ENCODE measurements around the gene MRPL54. TPM values are rescaled to one million over a fixed set of nuclear protein-coding genes. Genes with fewer than 3 reads are reported as not detected.
A peak's percentile ranks its signal among the peaks of the same experiment; 100 is the strongest.

The MRPL54 gene
- total RNA-seq, 3 donors from 2014 or later (not counting 1 experiment from before 2014, with no cell fraction given) = 54.1 to 60.5 (median 55.5) TPM

- peak overlapping the region; percentile 65 for H3K4me3 Mint-ChIP-seq
- 95% methylated on average over 10 of the region's 10 CpGs for whole genome bisulfite sequencing (ENCODE audit: insufficient coverage)
- TF ChIP-seq, protein P1, sequence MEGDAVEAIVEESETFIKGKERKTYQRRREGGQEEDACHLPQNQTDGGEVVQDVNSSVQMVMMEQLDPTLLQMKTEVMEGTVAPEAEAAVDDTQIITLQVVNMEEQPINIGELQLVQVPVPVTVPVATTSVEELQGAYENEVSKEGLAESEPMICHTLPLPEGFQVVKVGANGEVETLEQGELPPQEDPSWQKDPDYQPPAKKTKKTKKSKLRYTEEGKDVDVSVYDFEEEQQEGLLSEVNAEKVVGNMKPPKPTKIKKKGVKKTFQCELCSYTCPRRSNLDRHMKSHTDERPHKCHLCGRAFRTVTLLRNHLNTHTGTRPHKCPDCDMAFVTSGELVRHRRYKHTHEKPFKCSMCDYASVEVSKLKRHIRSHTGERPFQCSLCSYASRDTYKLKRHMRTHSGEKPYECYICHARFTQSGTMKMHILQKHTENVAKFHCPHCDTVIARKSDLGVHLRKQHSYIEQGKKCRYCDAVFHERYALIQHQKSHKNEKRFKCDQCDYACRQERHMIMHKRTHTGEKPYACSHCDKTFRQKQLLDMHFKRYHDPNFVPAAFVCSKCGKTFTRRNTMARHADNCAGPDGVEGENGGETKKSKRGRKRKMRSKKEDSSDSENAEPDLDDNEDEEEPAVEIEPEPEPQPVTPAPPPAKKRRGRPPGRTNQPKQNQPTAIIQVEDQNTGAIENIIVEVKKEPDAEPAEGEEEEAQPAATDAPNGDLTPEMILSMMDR (IDR thresholded peaks at IDR 0.05) = no peak
- DNase-seq (no peak), ATAC-seq (no peak)
- Histone ChIP-seq H3K27me3 (ENCODE audit: control insufficient read depth, insufficient read depth, low read length) (no peaks in the 10 kb centered on the region), H3K27ac (ENCODE audit: low read length) (no peak overlapping the region), H3K4me1 (ENCODE audit: control insufficient read depth, insufficient read depth, low read length) (peaks cover 96% of the 10 kb centered on the region), H3K36me3 (ENCODE audit: control insufficient read depth, insufficient read depth, low read length) (no peaks in the 10 kb centered on the region), H3K9me3 (ENCODE audit: control insufficient read depth, insufficient read depth, low read length) (no peaks in the 10 kb centered on the region), H3K4me3 (ENCODE audit: low read length) (no peak overlapping the region)
- intact Hi-C loops (cut with micrococcal nuclease) = no loop called here
- no peaks in the 10 kb centered on the region for H3K27me3 Mint-ChIP-seq (ENCODE audit: low read depth in 2 of 2)
- peaks cover 36 to 74% of the 10 kb centered on the region in 2 donors for H3K4me1 Mint-ChIP-seq
- no peaks in the 10 kb centered on the region for H3K9me3 Mint-ChIP-seq
- H3K27ac Mint-ChIP-seq = peak overlapping the region; percentile 44 to 68
- H3K36me3 Mint-ChIP-seq = no peaks in the 10 kb centered on the region
Measured at GRCh38 chr19:3803986-3804385, 41.5 kb downstream of the MRPL54 start.

DNA sequence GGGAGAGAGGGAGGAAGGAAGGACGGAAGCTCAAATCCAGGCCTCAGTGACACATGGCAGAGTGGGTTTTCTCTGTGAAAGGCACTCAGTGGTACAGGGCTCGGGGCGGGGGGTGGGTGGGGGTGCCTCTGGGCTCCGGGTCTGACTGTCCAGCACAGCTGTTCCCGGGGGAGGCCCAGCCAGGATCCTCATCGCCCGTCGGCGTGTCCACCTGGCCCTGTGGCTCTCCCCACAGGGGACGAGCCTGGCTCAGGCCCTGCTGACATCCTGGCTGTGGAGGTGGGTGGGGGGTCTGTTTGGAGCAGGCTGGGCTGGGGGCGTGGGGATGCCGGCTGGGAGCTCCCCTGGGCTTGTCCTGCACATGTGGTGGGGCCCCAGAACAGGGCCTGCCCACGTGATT lies 41.9 kb downstream of the MRPL54 start:
- no peaks in the 10 kb centered on the region for H3K9me3 ChIP-seq (ENCODE audit: control insufficient read depth, insufficient read depth, low read length)
- no peak overlapping the region for H3K4me3 ChIP-seq (ENCODE audit: low read length)
- Mint-ChIP-seq H3K4me3 (no peak overlapping the region), H3K27ac (peak overlapping the region; percentile 44 to 68), H3K4me1 (peaks cover 32 to 73% of the 10 kb centered on the region in 2 donors), H3K9me3 (no peaks in the 10 kb centered on the region), H3K27me3 (ENCODE audit: low read depth in 2 of 2) (no peaks in the 10 kb centered on the region), H3K36me3 (no peaks in the 10 kb centered on the region)
- no peaks in the 10 kb centered on the region for H3K36me3 ChIP-seq (ENCODE audit: control insufficient read depth, insufficient read depth, low read length)
- DNase-seq (no peak), ATAC-seq (no peak)
- peaks cover 96% of the 10 kb centered on the region for H3K4me1 ChIP-seq (ENCODE audit: control insufficient read depth, insufficient read depth, low read length)
- H3K27ac ChIP-seq (ENCODE audit: low read length) = peak overlapping the region; percentile 27
- TF ChIP-seq, protein P1 (IDR thresholded peaks at IDR 0.05) = no peak
- 95% methylated on average over 13 of the region's 13 CpGs for WGBS (ENCODE audit: insufficient coverage)
- intact Hi-C loops (cut with micrococcal nuclease) = no loop called here
- H3K27me3 ChIP-seq (ENCODE audit: control insufficient read depth, insufficient read depth, low read length) = no peaks in the 10 kb centered on the region

DNA sequence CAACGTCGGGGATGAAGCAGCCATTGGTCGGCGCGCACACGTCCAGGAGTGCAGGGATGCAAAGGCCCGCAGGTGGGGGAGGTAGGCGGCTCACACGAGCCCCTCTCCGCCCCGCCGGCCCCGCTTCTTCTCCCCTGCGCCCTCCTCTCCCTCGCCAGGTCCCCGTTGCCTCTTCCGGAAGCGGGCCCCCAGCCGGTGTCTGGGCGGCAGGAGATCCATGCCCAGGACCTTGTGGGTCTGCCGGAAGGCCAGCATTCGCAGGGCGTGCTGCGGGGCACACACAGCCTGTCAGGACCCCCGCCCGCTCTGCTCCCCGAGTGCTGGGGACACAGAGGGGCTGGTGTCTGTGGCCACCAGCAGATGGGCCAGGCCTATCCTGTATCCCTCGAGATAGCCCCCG lies 43.4 kb downstream of the MRPL54 start:
- intact Hi-C loops (cut with micrococcal nuclease) = no loop called here
- H3K36me3 Mint-ChIP-seq = no peaks in the 10 kb centered on the region
- H3K9me3 Mint-ChIP-seq = no peaks in the 10 kb centered on the region
- Histone ChIP-seq H3K9me3 (ENCODE audit: control insufficient read depth, insufficient read depth, low read length) (no peaks in the 10 kb centered on the region), H3K4me3 (ENCODE audit: low read length) (no peak overlapping the region), H3K27ac (ENCODE audit: low read length) (peak overlapping the region; percentile 81), H3K27me3 (ENCODE audit: control insufficient read depth, insufficient read depth, low read length) (no peaks in the 10 kb centered on the region), H3K4me1 (ENCODE audit: control insufficient read depth, insufficient read depth, low read length) (peaks cover 96% of the 10 kb centered on the region), H3K36me3 (ENCODE audit: control insufficient read depth, insufficient read depth, low read length) (no peaks in the 10 kb centered on the region)
- H3K27me3 Mint-ChIP-seq (ENCODE audit: low read depth in 2 of 2) = no peaks in the 10 kb centered on the region
- H3K27ac Mint-ChIP-seq = peak overlapping the region in 1 of 2 donors; percentile 91
- ATAC-seq (no peak), DNase-seq (no peak)
- 94% methylated on average over 29 of the region's 29 CpGs for WGBS (ENCODE audit: insufficient coverage)
- TF ChIP-seq, protein P1 (IDR thresholded peaks at IDR 0.05) = no peak
- H3K4me1 Mint-ChIP-seq = peaks cover 26 to 68% of the 10 kb centered on the region in 2 donors
- no peak overlapping the region for H3K4me3 Mint-ChIP-seq

- H3K4me3 Mint-ChIP-seq = no peak overlapping the region
- no peaks in the 10 kb centered on the region for H3K9me3 Mint-ChIP-seq
- DNase-seq (no peak), ATAC-seq (no peak)
- WGBS (ENCODE audit: insufficient coverage) = 79% methylated on average over 19 of the region's 19 CpGs
- no peaks in the 10 kb centered on the region for H3K36me3 Mint-ChIP-seq
- Histone ChIP-seq H3K4me1 (ENCODE audit: control insufficient read depth, insufficient read depth, low read length) (peaks cover 96% of the 10 kb centered on the region), H3K27me3 (ENCODE audit: control insufficient read depth, insufficient read depth, low read length) (no peaks in the 10 kb centered on the region), H3K36me3 (ENCODE audit: control insufficient read depth, insufficient read depth, low read length) (no peaks in the 10 kb centered on the region), H3K27ac (ENCODE audit: low read length) (peak overlapping the region; percentile 81), H3K4me3 (ENCODE audit: low read length) (no peak overlapping the region), H3K9me3 (ENCODE audit: control insufficient read depth, insufficient read depth, low read length) (no peaks in the 10 kb centered on the region)
- TF ChIP-seq, protein P1 (IDR thresholded peaks at IDR 0.05) = no peak
- H3K27me3 Mint-ChIP-seq (ENCODE audit: low read depth in 2 of 2) = no peaks in the 10 kb centered on the region
- intact Hi-C loops (cut with micrococcal nuclease) = no loop called here
- peaks cover 27 to 61% of the 10 kb centered on the region in 2 donors for H3K4me1 Mint-ChIP-seq
- H3K27ac Mint-ChIP-seq = peak overlapping the region in 1 of 2 donors; percentile 91
Measured at GRCh38 chr19:3807131-3807480, 44.6 kb downstream of the MRPL54 start.
